ENCODE data around the gene PPARD.

The PPARD gene

DNA sequence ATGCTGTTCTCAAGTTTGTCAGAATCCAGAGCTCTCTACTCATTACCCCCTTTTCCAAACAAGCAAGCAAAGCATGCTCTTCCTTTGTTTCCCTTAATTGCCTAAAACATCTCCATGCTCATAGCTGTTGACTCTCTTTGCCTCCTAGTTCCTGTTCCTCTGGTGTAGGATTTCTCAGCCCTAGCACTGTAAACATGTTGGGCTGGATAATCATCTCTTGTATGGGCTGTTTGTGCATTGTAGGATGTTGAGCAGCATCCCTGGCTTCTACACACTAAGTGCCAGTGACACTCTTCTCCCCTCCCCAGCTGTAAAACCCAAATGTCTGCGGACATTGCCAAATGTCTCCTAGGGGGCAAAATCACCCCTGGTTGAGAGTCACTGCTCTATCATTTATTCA is 14.0 kb downstream of the PPARD start:
- no peak for DNase-seq

DNA sequence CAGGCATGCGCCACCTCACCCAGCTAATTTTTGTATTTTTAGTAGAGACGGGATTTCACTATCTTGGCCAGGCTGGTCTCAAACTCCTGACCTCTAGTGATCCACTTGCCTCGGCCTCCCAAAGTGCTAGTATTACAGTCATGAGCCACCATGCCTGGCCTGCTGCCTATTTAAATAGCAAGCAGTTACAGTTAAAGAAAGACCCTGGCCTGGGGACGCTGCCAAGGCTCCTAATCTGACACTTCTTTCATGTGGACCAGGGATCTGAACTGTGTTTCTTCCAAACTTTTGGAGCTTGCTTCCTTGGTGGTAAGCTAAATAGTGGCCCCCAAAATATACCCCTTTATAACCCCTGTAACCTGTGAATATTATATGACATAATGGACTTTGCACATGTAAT is 15.3 kb downstream of the PPARD start:
- DNase-seq: no peak

DNA sequence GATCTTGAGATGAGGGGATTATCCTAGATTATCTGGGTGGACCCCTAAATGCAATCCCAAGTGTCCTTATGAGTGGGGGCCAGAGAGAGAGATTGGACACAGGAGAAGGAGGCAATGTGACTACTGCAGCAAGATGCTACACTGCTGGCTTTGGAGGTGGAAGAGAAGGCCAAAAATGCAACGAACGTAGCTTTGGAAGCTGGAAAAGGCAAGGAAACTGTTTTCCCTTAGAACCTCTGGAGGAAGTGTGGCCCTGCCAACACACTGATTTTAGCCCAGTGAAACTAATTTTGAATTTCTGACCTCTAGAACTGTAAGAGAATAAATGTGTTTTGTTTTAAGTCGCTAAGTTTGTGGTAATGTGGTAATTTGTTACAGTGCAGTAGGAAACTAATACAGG is 15.7 kb downstream of the PPARD start:
- no peak for DNase-seq

DNA sequence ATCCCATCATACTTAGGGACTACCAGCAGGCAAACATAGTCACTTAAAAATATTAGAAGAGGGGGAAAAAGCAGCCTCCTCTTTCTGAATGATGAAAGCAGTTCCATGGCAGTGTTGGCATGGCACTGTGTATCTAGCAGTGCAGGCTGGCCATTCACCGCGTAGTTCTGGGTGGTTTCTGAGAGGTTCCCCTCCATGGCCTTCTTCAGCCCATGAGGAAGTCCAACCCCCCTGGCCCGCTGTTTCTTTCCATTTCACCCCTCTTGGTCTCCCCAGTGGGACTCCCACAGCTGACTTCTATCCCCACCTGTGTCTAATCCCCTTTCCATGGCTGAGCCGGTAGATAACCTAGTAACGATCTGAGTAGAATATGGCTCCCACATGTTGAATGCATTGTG is 17.0 kb downstream of the PPARD start:
- DNase-seq: no peak

DNA sequence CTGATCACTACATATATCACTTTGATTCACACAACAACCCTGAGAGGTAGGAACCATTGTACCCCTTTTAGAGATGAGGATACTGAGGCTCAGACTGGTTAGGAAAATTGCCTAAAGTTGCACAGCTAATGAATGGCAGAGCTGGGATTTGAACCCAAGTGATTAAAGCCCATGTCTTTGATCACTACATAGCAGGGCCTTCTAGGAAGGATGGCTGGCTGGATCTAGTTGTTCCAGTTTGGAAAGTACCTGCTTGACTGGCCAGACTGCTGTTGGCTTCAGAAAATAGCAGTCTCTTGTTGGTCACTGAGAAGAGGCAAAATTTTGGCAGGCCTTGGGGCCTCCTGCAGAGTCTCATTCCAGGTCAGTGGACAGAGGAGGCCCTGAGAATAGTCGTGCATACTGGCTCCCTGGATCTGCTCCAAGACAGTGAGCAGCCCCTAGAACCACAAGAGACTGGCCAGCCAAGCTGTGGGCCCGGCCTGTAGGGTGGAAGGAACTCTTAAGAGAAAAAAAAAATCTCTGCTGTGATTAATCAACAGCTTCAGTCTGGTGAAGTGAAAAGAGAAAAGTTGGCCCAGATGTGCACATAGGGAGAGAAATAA is 17.5 kb downstream of the PPARD start:
- DNase-seq: no peak

DNA sequence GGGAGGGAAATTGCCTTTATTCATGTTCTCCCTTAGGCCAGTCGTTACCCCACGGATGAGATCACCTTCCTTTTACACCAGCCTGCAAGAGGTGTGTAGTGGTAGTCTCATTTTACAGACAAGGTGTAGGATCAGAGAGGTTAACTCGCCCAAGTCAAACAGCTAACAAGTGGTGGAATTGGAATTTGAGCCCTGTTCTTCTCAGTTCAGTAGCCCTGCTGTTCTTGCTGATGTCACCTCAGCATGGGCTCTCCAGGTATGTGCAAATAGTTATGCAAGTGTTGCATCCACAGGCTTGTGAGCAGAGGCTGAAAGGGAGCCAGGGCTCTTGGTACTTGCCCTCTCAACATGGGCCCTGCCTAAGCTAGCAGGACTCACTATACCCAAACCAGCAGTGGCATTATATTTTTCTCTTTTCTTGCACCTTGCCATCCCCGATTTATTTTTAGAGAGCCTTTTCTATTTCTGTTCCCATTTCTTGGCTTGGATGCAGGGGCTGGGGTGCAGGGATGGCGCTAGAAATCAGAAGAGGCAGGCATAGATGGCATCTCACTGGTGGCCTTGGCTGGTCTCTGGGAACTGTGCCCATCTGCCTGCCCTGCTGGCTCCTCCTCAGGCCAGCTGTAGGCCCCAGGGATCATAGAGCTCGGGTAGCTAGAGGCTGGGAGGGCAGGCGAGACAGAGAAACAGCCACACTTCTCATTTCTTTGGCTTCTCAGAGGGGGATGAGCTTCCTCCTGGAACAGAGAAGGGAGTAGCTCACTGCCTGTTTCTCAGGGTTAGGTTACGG is 18.2 kb downstream of the PPARD start:
- no peak for DNase-seq

DNA sequence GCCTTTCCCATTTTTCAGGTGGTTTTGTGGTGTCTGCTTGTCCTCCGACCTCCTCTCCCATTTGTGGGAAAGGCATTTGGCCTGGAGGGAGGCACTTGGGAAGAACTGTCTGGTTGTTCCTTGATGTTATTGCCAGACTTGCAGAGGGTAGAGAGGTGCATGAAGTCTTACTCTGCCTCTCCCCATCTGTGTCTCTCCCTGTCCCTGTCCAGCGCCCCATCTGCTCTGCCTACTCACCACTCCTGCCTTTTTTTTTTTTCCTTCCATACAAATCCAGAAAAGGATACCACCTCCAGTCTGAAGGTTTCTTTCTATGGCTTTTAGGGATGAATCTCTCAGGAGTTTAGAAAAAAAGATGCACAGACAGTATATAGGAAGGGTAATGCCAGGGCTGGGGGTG is 19.8 kb downstream of the PPARD start:
- no peak for DNase-seq

DNA sequence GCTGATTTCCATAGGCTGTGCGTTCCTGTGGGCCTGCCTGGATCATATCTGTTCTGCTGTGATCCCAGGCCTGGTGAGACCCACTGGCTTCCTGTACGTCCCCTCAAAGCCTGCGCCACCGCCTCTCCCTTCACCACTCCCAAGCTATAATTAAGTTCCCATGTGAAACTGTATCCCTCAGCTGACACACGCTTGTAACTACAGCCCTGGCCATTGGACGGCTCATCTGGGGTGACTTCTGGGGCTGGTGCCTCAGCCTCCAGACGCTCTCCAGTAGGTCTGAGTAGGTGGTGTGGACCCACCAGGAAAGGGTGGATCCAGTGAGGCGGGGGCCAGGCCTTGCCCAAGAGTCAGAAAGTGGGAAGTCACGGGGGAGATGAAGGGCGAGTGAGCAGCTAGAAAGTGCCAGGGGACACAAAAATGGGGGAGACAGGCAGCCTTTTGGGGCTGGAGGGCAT is 21.0 kb downstream of the PPARD start:
- no peak for DNase-seq

DNA sequence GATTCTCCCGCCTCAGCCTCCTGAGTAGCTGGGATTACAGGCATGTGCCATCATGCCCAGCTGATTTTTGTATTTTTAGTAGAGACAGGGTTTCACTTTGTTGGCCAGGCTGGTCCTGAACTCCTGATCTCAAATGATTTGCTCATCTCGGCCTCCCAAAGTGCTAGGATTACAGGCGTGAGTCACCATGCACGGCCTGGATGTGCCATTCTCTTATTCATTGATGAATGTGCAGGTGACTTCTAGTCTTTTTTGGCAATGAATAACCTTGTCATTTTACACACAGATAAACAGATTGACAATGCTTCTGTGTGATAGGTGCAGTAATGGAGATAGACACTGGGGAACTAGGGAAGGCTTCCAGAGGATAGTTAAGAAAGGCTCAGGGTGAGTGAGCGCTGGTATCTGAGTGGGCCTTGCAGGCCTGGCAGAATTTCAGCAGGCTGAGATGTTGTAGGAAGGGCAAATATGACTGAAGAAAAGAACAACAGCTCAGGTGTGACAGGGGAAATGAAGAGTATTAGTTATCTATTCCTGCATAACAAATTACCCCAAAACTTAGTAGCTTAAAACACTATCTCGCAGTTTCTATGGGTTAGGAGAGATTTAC is 23.3 kb downstream of the PPARD start:
- no peak for DNase-seq

DNA sequence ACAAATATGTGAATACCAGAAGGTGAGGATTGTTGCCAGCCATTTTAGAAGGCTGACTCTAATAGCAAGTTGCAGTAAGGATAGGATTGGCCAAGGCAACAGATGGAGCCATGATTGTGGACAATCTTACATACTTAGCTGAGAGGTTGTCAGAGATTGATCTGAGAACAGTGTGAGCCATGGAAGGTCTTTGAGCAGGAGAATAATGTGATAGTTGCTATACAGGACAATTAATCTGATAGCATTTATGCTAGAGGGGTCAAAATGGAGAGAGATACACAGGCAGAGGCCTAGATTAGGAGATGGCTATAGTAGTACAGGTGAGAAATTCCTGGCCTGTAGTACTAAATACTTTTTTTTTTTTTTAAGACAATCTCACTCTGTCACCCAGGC is 23.8 kb downstream of the PPARD start:
- DNase-seq: no peak

DNA sequence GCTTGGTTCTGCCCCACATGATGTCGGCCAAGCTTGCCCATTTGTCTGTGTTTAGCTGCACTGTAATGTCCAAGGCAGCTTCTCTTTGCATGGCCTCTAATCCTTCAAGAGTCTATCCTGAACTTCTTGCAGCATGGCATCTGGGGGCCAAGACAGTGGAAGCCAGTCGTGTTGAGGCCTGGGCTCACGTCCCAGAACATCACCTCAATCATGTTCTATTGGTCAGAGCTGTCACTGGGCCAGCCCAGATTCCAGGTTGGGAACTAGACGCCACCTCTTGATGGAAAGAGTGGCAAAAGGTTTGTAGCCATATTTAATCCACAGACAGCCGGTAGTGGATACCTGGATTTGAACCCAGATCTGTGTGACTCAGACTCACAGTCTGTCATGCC is 25.3 kb downstream of the PPARD start:
- DNase-seq: no peak

DNA sequence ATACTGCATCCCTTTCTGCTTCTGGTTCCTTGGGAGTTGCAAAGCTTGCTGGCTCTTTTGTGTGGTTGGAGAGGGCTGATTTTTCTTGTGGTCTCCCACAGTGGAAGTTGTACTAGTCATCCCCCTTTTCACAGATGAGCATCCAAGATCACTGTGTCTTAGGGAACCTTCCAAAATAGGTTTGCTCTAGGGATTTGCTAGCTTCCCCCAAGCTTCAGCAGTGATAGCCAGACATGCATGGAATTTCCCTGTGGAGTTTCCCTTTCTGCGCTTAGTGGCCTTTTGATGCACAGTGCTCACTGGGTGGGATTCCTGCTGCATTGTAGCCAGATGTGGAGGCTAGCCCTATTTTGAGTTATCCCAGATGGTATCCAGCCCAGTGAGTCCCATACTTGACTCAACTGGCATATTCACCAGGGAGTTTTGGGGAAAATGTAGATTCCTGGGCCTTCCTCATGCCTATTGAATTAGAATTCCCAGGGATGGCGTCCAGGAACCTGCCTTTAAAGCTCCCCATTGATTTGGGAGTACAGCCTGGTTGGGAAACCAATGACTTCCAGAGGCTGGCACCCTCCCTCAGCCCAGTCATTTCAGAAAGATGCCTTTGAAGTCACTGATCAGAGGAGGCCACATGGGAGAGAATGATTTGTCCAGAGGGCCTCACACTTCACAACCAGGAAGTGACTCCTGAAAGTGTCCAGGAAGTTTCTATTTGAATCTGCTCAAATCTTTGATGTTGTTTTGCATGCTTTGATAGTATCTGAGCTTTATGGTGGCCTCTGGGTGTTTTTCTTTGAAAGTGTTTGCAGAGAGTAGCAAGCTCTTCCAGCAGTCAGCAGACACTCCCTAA is 25.9 kb downstream of the PPARD start:
- DNase-seq: peak in 1 of 5 donors; percentile 73

DNA sequence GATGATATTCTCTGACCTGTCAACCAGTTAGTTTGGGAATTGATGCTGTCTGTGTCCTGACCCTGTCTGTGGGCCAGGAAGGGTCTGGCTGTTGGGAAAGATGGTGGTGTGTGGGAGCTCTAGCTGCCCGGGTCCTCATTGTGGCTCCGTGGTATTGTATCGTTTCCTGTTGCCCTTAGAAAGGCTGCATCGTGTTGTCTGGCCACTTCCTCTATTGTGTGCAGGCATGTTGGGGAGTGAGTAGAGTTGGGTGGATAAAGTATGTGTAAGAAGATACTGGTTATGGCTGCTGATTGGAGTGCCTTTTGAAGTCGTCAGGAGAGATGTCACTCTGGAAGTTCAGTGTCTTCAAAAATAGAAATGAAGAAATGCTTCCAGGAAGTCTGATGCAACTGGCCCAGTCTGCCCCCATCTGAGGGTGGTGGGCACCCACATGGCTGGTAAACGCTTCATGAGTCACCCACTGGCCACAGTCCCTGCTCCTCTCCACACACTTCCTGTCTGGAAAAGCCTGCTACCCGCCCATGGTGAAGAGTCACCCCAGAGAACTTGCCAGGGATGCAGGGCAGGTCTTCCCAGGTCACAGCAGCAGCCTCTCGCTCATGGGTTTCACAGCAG is 27.9 kb downstream of the PPARD start:
- DNase-seq: peak in 1 of 5 donors; percentile 68

DNA sequence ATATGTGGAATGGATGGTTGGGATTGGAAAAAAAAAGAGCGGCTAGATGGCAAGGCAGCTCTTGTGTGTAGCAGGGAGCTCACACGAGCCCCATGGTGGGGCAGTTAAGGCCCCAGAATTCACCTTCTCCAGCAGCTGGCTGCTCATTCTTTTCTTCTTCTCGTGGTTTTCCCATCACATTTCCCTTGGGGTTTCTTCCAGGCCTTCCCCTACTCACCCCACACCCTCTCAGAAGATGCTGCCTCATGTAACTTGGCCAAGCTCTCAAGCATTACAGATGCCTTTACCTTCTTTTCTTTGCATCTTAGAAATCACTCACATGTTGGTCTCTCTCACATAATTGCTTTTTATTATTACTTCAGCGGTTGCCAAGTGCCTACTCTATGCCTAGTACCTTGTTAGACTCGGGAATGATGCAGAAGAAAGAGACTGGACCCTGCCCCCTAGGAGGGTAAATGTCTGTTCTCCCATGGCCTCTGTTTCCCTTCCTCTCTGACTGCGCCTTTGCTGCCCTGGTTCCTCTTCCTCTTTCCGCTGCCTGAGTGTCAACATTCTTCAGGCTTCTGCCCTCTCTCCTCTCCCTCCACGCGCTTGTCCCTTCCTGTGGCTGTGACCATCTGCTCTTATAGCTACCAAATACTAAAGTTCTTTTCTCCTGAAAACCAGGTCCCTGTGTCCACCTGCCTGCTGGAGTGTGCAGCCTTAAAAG is 28.6 kb downstream of the PPARD start:
- DNase-seq: no peak

DNA sequence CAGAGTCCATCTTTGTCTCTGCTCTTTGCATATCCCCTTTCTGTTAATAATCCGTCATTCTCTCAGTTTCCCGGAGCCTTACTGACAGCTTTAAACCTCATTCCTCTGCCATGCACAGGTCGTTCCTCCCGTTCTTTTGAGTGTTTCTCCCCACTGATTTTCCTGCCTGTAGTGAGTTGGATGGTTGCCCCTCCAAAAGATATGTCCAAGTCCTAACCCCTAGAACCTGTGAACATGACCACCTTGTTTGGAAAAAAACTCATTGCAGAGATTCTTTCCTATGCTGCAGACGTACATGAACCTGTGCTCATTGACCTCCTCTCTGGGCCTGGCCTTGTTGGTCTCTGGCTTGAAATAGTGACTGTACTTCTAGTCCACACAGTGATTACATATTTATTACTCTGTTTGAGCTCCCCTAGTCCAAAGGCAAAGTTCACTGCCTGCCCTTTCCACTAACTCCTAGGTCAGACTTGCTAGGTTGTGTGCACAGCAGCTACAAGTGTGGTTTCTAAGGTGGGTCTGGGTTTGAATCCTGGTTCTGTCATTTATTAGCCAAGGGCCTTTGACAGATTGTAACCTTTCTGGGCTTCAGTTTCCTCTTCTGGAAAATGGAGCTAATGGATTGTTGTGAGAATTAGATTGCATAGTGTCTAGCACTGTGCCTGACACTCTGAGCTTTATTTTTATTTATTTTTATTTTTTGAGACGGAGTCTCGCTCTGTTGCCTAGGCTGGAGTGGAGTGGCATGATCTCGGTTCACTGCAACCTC is 29.3 kb downstream of the PPARD start:
- DNase-seq: no peak

DNA sequence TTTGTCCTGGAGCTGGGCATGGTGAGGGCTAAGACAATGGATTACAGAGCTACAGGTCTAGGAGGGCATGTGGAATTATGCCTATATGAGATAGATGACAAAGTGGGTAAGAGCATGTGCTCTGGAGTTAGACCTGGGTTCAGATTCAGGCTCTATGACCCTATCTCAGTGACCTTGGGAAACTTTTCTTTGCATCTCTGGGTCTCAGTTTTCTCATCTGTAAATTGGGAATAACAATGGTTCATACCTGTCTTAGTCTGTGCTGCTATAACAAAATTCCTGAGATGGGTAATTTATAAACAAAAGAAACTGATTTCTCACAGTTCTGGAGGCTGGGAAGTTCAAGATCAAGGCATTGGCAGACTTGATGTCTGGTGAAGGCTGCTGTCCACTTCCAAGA is 30.3 kb downstream of the PPARD start:
- no peak for DNase-seq

DNA sequence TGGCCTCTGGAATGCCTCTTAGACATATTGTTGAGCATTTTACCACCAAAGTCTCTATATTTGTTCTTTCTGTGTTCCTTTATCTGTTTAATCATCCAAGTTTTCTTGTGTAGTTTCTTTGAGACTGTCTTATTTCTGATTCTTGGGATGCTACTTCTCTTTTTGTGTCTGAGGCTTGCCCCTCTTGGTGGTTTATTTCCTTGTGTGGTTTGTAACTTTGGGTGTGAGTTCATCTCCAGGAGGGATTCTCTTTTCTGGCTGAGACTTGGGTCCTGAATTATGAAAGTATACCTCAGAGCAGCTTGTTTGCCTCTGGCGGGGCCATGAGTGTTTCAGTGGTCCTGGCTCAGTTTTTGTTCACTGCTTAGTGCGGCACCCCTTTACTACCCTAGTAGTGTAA is 33.9 kb downstream of the PPARD start:
- no peak for DNase-seq

DNA sequence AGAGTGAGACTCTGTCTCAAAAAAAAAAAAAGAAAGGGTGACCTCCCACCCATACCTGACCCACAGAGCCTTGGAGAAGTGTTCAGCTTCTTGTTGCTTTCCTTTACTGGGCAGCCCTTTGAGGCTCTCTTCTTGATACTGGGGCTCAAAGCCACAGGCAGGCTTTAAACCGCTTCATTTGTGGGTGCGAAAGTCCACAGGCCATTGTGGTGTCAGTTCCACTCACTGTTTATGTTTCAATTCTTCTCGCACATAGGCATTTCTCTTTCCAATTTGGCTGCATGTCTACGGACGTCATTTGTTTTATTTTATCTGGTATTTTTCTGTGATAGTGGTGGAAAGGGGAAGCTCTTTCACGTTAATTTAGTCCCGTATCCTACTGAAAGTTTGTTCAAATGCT is 34.6 kb downstream of the PPARD start:
- no peak for DNase-seq

DNA sequence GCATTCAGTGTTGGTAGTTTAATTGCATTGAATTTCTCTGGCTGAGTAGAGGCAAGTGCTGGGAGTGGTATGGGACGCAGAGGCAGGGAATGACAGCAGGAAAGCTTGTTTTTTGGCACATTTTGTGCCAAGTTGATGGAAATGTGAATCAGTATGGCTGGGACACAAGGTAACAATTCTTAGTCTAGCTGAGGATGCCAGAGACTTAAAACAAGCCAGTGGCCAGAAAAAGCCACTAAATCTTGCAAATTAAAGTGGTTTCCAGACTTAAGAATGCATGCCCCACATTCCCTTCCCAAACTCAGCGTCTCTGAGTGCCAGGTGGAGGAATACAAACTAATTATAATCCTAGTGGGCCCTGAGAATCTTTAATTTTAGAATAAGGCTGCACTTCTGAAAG is 35.9 kb downstream of the PPARD start:
- DNase-seq: no peak

DNA sequence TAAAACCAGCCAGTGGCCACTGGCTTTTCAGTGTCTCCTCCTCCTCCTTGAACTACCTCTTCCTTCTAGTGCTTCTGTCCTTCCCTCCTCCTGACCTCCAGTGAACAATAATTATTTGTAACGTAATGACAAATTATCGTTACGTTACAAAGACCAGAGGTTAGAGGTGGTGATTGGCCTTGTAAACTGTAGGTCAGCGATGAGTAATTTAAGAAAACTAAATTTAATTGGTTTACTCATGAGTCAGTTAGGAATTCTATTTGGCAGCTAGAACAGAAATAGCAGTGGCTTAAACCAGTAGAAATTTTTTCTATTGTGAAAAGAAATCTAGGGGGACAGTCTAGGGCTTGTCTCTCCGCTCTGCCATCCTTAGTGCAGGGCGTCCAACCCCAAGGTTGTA is 38.8 kb downstream of the PPARD start:
- DNase-seq: no peak

DNA sequence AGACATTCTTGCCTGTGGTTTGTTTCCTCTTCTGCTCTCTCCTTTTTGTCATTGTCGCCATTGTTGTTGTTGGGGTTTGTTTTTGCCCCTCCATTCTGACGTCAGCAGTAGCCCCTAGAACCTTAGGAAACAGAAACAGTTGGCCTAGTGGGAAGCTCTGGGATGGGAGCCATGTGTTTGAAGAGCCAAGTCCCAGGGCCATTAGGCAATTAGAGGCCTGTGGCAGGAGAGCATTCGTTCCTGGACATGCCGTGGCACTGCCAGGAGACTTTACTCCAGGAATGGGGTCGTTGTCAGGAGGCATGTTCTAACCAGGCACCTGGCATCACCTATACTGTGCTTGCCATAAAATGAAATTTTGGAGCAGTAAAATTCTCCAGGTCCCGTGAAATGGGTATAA is 39.7 kb downstream of the PPARD start:
- DNase-seq: no peak

Data from T-helper 1 cell (primary cell).